OCI-LY1 (cell line): ENCODE results near the gene XRN2.

ENCODE experiments used
- H2AFZ ChIP-seq: fragments of 200-600 bp; sonication (generic), shearing (Covaris generic); 2 replicates; pipeline ENCODE4 v1.6.0; 2014; ENCODE audit warnings: antibody characterized with exemption, mild to moderate bottlenecking, low read length
- H3F3A ChIP-seq: fragments of 200-600 bp; sonication (generic), shearing (Covaris generic); 2 replicates; pipeline ENCODE4 v1.6.0; 2014; ENCODE audit warnings: mild to moderate bottlenecking, antibody characterized with exemption, low read length, moderate library complexity; ENCODE audit not compliant: insufficient read depth
- H3K27ac ChIP-seq: fragments of 200-600 bp; sonication (generic); 2 replicates; pipeline ENCODE4 v1.5.1; 2014; ENCODE audit warnings: low read length, mixed run types, mild to moderate bottlenecking, low read depth; ENCODE audit not compliant: poor library complexity, severe bottlenecking
- H3K27me3 ChIP-seq: fragments of 200-600 bp; sonication (generic); 2 replicates; pipeline ENCODE4 v1.6.0; 2014; ENCODE audit warnings: antibody characterized with exemption, mild to moderate bottlenecking, low read length, moderate library complexity; ENCODE audit not compliant: insufficient read depth
- H3K36me3 ChIP-seq: fragments of 200-600 bp; sonication (generic); 2 replicates; pipeline ENCODE4 v1.6.1; 2014; ENCODE audit warnings: mild to moderate bottlenecking, antibody characterized with exemption, low read length, moderate library complexity, mixed read lengths; ENCODE audit not compliant: insufficient read depth
- H3K4me1 ChIP-seq: fragments of 200-600 bp; sonication (generic); 2 replicates; pipeline ENCODE4 v1.5.1; 2014; ENCODE audit warnings: mild to moderate bottlenecking, low read length, moderate library complexity; ENCODE audit not compliant: insufficient read depth, severe bottlenecking
- H3K4me2 ChIP-seq: fragments of 200-600 bp; sonication (generic), shearing (Covaris generic); 2 replicates; pipeline ENCODE4 v1.6.1; 2014; ENCODE audit warnings: low read length
- H3K4me3 ChIP-seq: fragments of 200-600 bp; sonication (generic); 2 replicates; pipeline ENCODE4 v1.5.1; 2014; ENCODE audit warnings: low read length, low read depth, mild to moderate bottlenecking, mixed read lengths; ENCODE audit not compliant: poor library complexity, severe bottlenecking
- H3K79me2 ChIP-seq: fragments of 200-600 bp; shearing (Covaris generic); 2 replicates; pipeline ENCODE4 v1.6.1; 2016; ENCODE audit warnings: mixed run types, low read length, mixed read lengths; ENCODE audit not compliant: insufficient read depth
- H3K9ac ChIP-seq: fragments of 200-600 bp; sonication (generic), shearing (Covaris generic); 2 replicates; pipeline ENCODE4 v1.6.1; 2014; ENCODE audit warnings: mild to moderate bottlenecking, low read length, mixed read lengths
- H3K9me2 ChIP-seq: fragments of 200-600 bp; sonication (generic), shearing (Covaris generic); 2 replicates; pipeline ENCODE4 v1.6.1; 2014; ENCODE audit warnings: low read depth, mild to moderate bottlenecking, low read length, mixed read lengths
- H3K9me3 ChIP-seq: fragments of 200-600 bp; shearing (Covaris generic); 2 replicates; pipeline ENCODE4 v1.6.1; 2014; ENCODE audit warnings: low read length, mixed read lengths
- H4K20me1 ChIP-seq: fragments of 200-600 bp; sonication (generic), shearing (Covaris generic); 2 replicates; pipeline ENCODE4 v1.6.0; 2016; ENCODE audit warnings: mild to moderate bottlenecking, low read length; ENCODE audit not compliant: insufficient read depth
- CTCF ChIP-seq: fragments of 200-600 bp; sonication (generic), shearing (Covaris generic); IDR thresholded peaks from 2 replicates; pipeline ENCODE4 v1.5.1; 2017; ENCODE audit warnings: mild to moderate bottlenecking, antibody characterized with exemption, low read length, moderate library complexity, mixed read lengths
- EZH2 ChIP-seq: fragments of 200-600 bp; sonication (generic), shearing (Covaris generic); IDR thresholded peaks from 2 replicates; pipeline ENCODE4 v1.8.0; 2017; ENCODE audit warnings: borderline replicate concordance, mixed run types, mild to moderate bottlenecking, antibody characterized with exemption, low read length, moderate library complexity, mixed read lengths

The XRN2 gene

GRCh38 chr20:21355981-21356380 lies 52.9 kb downstream of the XRN2 start:
- Histone ChIP-seq H3K4me3 (no peak overlapping the region), H2AFZ (no peak overlapping the region), H3F3A (peaks cover 5% of the 10 kb centered on the region; the same call in 1 of the 2 replicates), H3K36me3 (peaks cover 53% of the 10 kb centered on the region), H3K4me2 (no peak overlapping the region), H4K20me1 (no peaks in the 10 kb centered on the region), H3K27ac (no peak overlapping the region), H3K9ac (no peak overlapping the region), H3K9me2 (no peaks in the 10 kb centered on the region), H3K27me3 (no peaks in the 10 kb centered on the region), H3K9me3 (no peaks in the 10 kb centered on the region), H3K4me1 (no peaks in the 10 kb centered on the region), H3K79me2 (no peaks in the 10 kb centered on the region)
- TF ChIP-seq EZH2, result no peak
- no peak for TF ChIP-seq CTCF

GRCh38 chr20:21356386-21356785 lies 53.3 kb downstream of the XRN2 start:
- Histone ChIP-seq H4K20me1 (no peaks in the 10 kb centered on the region), H3K36me3 (peaks cover 57% of the 10 kb centered on the region), H3K9me3 (no peaks in the 10 kb centered on the region), H3K9me2 (no peaks in the 10 kb centered on the region), H3K4me1 (no peaks in the 10 kb centered on the region), H3K9ac (no peak overlapping the region), H3K27me3 (no peaks in the 10 kb centered on the region), H3K4me3 (no peak overlapping the region), H3K79me2 (no peaks in the 10 kb centered on the region), H2AFZ (no peak overlapping the region), H3K27ac (no peak overlapping the region), H3F3A (peaks cover 5% of the 10 kb centered on the region; the same call in 1 of the 2 replicates), H3K4me2 (no peak overlapping the region)
- TF ChIP-seq EZH2 (no peak), CTCF (no peak)

- no peak overlapping the region for H3K9ac ChIP-seq
Measured at GRCh38 chr20:21357844-21358243, 54.7 kb downstream of the XRN2 start.

More at GRCh38 chr20:21357844-21358243, 54.7 kb downstream of the XRN2 start:
- Histone ChIP-seq H4K20me1 (no peaks in the 10 kb centered on the region), H3K4me1 (no peaks in the 10 kb centered on the region), H2AFZ (no peak overlapping the region), H3K79me2 (no peaks in the 10 kb centered on the region), H3K9me3 (no peaks in the 10 kb centered on the region), H3F3A (peaks cover 5% of the 10 kb centered on the region; the same call in 1 of the 2 replicates), H3K4me3 (no peak overlapping the region), H3K9me2 (no peaks in the 10 kb centered on the region), H3K27ac (no peak overlapping the region), H3K36me3 (peaks cover 72% of the 10 kb centered on the region), H3K4me2 (no peak overlapping the region), H3K27me3 (no peaks in the 10 kb centered on the region)
- no peak for TF ChIP-seq EZH2
- no peak for TF ChIP-seq CTCF
